LNCAP (cell line): Measurements from ENCODE around the gene USP40.

Experiments
- CTCF ChIP-seq: fragments of 450-650 bp; IDR thresholded peaks from 2 replicates; pipeline ENCODE4 v1.5.1; 2017; ENCODE audit warnings: mild to moderate bottlenecking

The USP40 gene

GRCh38 chr2:233525791-233526190 lies 40.8 kb downstream of the USP40 start:
- no peak for TF ChIP-seq CTCF

GRCh38 chr2:233519787-233520611 lies 46.6 kb downstream of the USP40 start:
- no peak for TF ChIP-seq CTCF

- TF ChIP-seq CTCF = no peak
These were observed 52.5 kb downstream of the USP40 start for GRCh38 chr2:233513953-233514655.

- no peak for TF ChIP-seq CTCF
These were observed 62.5 kb downstream of the USP40 start for GRCh38 chr2:233503947-233504637.

GRCh38 chr2:233503481-233503880 lies 63.1 kb downstream of the USP40 start:
- no peak for TF ChIP-seq CTCF

GRCh38 chr2:233501198-233502076 lies 65.1 kb downstream of the USP40 start:
- TF ChIP-seq CTCF = no peak

GRCh38 chr2:233499928-233500327 lies 66.7 kb downstream of the USP40 start:
- no peak for TF ChIP-seq CTCF
